GM12878 (cell line): ENCODE data around the gene VCAN. TPM values are rescaled to one million over a fixed set of nuclear protein-coding genes. Genes with fewer than 3 reads are reported as not detected.

ENCODE experiments used
- ATAC-seq: fragments of 200-7000 bp; cut with Tn5 transposase; 3 replicates; pipeline ENCODE4 v1.9.1; 2020; ENCODE audit warnings: mild to moderate bottlenecking, moderate library complexity
- BruUV-seq: library from RNA; stranded (reverse); fragments of 400-500 nt; replicated peaks from 2 replicates; lab custom pipeline; 2021; lab: Mats Ljungman, UMichigan
- CTCF ChIA-PET: fragments of 300-600 bp; sonication (Branson Sonifier 250); formaldehyde crosslinking; extraction: SDS; loops from one replicate; lab custom pipeline; 2021; ENCODE audit warnings: inconsistent platforms; lab: Yijun Ruan, JAX
- POLR2A ChIA-PET: fragments of 350-600 bp; formaldehyde crosslinking; extraction: SDS; loops from one replicate; lab custom pipeline; 2021; ENCODE audit warnings: inconsistent platforms; lab: Charles Lee
- RAD21 ChIA-PET: fragments of 300-600 bp; sonication (Branson Sonifier 250); formaldehyde crosslinking; loops from one replicate; lab custom pipeline; 2023; ENCODE audit warnings: antibody characterized with exemption; ENCODE audit not compliant: unreplicated experiment; lab: Charles Lee
- SMC1A ChIA-PET: fragments of 300-600 bp; sonication (Branson Sonifier 250); formaldehyde crosslinking; loops from one replicate; lab custom pipeline; 2023; ENCODE audit not compliant: unreplicated experiment, uncharacterized antibody; lab: Charles Lee
- DNase-seq: peaks from one replicate; pipeline ENCODE4 v3.0.0-alpha.2; 2011; ENCODE audit warnings: low read depth, low spot score
- FAIRE-seq: peaks from 3 replicates; lab custom pipeline; 2011; peaks lifted over from hg19 to GRCh38; lab: Jason Lieb, UNC
- H2AFZ ChIP-seq: 2 replicates; pipeline ENCODE4 v1.6.0; 2011; ENCODE audit warnings: low read depth, low read length, control low read depth; ENCODE audit not compliant: control insufficient read depth
- H3K27ac ChIP-seq: 2 replicates; pipeline ENCODE4 v1.5.1; 2011; ENCODE audit warnings: control low read depth; ENCODE audit not compliant: control insufficient read depth, insufficient read depth
- H3K27me3 ChIP-seq, 2 experiments: replicated peaks in 1 of 2; 2 replicates each; pipeline versions ENCODE4 v1.6.0 to v1.6.1; 2011; ENCODE audit warnings: low read length in 1 of 2; ENCODE audit not compliant: control insufficient read depth in 2 of 2, insufficient read depth in 2 of 2
- H3K36me3 ChIP-seq, 2 experiments: 2 replicates each; pipeline ENCODE4 v1.5.1; 2011; ENCODE audit warnings: low read length in 1 of 2; ENCODE audit not compliant: control insufficient read depth in 2 of 2, insufficient read depth in 2 of 2
- H3K4me1 ChIP-seq: 2 replicates; pipeline ENCODE4 v1.6.1; 2011; ENCODE audit warnings: mild to moderate bottlenecking, low read length, moderate library complexity, mixed read lengths; ENCODE audit not compliant: control insufficient read depth, insufficient read depth
- H3K4me2 ChIP-seq: 2 replicates; pipeline ENCODE4 v1.6.0; 2011; ENCODE audit warnings: control low read depth; ENCODE audit not compliant: control insufficient read depth, insufficient read depth
- H3K4me3 ChIP-seq: fragments of 200-600 bp; sonication (generic); 2 replicates; pipeline ENCODE4 v1.5.1; 2016
- H3K79me2 ChIP-seq: 2 replicates; pipeline ENCODE4 v1.6.0; 2011; ENCODE audit warnings: low read length; ENCODE audit not compliant: control insufficient read depth, insufficient read depth
- H3K9ac ChIP-seq: 2 replicates; pipeline ENCODE4 v1.8.0; 2011; ENCODE audit warnings: low read length, control low read depth, mixed read lengths; ENCODE audit not compliant: control insufficient read depth, insufficient read depth
- H3K9me3 ChIP-seq: replicated peaks from 3 replicates; pipeline ENCODE4 v1.5.1; 2011; ENCODE audit warnings: mild to moderate bottlenecking, low read length; ENCODE audit not compliant: control insufficient read depth, insufficient read depth
- H4K20me1 ChIP-seq: 2 replicates; pipeline ENCODE4 v1.6.0; 2011; ENCODE audit not compliant: control insufficient read depth, insufficient read depth
- BRCA1 ChIP-seq: IDR thresholded peaks from 2 replicates; pipeline ENCODE4 v1.6.1; 2011; ENCODE audit warnings: low read depth, low read length, improper control_type of control experiment
- CHD2 ChIP-seq: IDR thresholded peaks from 2 replicates; pipeline ENCODE4 v1.6.1; 2011; ENCODE audit warnings: low read depth, low read length, improper control_type of control experiment, borderline replicate concordance
- FOS ChIP-seq: IDR thresholded peaks from 3 replicates; pipeline ENCODE4 v1.6.1; 2011; ENCODE audit warnings: borderline replicate concordance; ENCODE audit not compliant: insufficient read length; ENCODE audit errors: extremely low read depth
- JUNB ChIP-seq: IDR thresholded peaks from 2 replicates; pipeline ENCODE4 v1.6.1; 2016; ENCODE audit warnings: antibody characterized with exemption, mild to moderate bottlenecking
- MXI1 ChIP-seq: fragments of 150-350 bp; IDR thresholded peaks from 2 replicates; pipeline ENCODE4 v1.6.1; 2011; ENCODE audit warnings: low read depth, mild to moderate bottlenecking, inconsistent platforms, low read length, improper control_type of control experiment
- RB1 ChIP-seq: fragments of 450-650 bp; formaldehyde crosslinking; IDR thresholded peaks from 2 replicates; pipeline ENCODE4 v1.6.1; 2017; ENCODE audit warnings: mild to moderate bottlenecking, borderline replicate concordance
- RCOR1 ChIP-seq: conservative IDR thresholded peaks from 2 replicates; pipeline ENCODE4 v1.6.1; 2012; ENCODE audit warnings: low read depth, low read length, improper control_type of control experiment
- SIN3A ChIP-seq: IDR thresholded peaks from 2 replicates; pipeline ENCODE4 v1.6.1; 2012; ENCODE audit warnings: low read depth, low read length, improper control_type of control experiment
- SMAD1 ChIP-seq: fragments of 450-650 bp; IDR thresholded peaks from 2 replicates; pipeline ENCODE4 v1.6.1; 2018; ENCODE audit warnings: mild to moderate bottlenecking, low read depth; ENCODE audit not compliant: partially characterized antibody
- SMAD5 ChIP-seq: IDR thresholded peaks from 2 replicates; pipeline ENCODE4 v1.6.1; 2016; ENCODE audit warnings: antibody characterized with exemption, low read depth
- YBX1 ChIP-seq: fragments of 450-650 bp; IDR thresholded peaks from 2 replicates; pipeline ENCODE4 v1.6.1; 2016; ENCODE audit warnings: antibody characterized with exemption
- YY1 ChIP-seq: IDR thresholded peaks from 2 replicates; pipeline ENCODE4 v1.6.1; 2011; ENCODE audit warnings: low read depth, mild to moderate bottlenecking, low read length
- WGBS: methylation state at CpG from one replicate; pipeline ENCODE4 v1.1.6; 2016; ENCODE audit warnings: low lambda C conversion rate; ENCODE audit not compliant: insufficient replicate concordance, insufficient coverage; ENCODE audit errors: missing lambda C conversion rate; 5-methylcytosine and 5-hydroxymethylcytosine counted together
- in situ Hi-C: fragments of 300-500 bp; cut with MboI; formaldehyde crosslinking; loops from 9 replicates; pipeline ENCODE4 v1.14.3; 2018; ENCODE audit warnings: mixed read lengths
- intact Hi-C: fragments of 100-400 bp; cut with micrococcal nuclease; formaldehyde crosslinking; loops from one replicate; pipeline ENCODE4 v1.14.2; 2022; ENCODE audit not compliant: unreplicated experiment
- polyA plus RNA-seq, 11 experiments: library from polyadenylated mRNA; depleted of rRNA in 4 of 11; unstranded in 6 of 11; stranded (reverse) in 5 of 11; fragments of >200 nt; fragmentation: Nextera tagmentation in 4 of 11; fragmentation: Illumina TruSeq in 1 of 11; extraction: Ambion mirVana in 4 of 11; extraction: Trizol in 1 of 11; gene quantifications; 1 replicate in 1 of 11; 2 replicates in 10 of 11; pipeline versions ENCODE4 v1.2.1 to v1.2.3, GENCODE V29; 2011 to 2016; ENCODE audit warnings: inconsistent platforms in 2 of 11, missing spikeins in 2 of 11, low read depth in 1 of 11
- total RNA-seq, 4 experiments: library from RNA; depleted of rRNA in 3 of 4; stranded (reverse); fragments of >200 nt in 3 of 4; fragmentation: Illumina TruSeq in 1 of 4; extraction: Trizol in 1 of 4; gene quantifications; 2 replicates each; pipeline versions ENCODE4 v1.2.1 to v1.2.3, GENCODE V29; 2013 to 2021

Gene VCAN
- total and polyA plus RNA-seq, 10 of the 15 experiments (the other 5 are each of a cell fraction or from before 2014, with no cell fraction given), result 1.2 to 15.2 (median 4.5) TPM

- TF ChIP-seq YBX1 (no peak), SMAD5 (no peak), FOS (no peak), BRCA1 (no peak), RB1 (no peak)
These were observed 46.9 kb downstream of the VCAN start (continued) for GRCh38 chr5:83518319-83519061.

- H3K36me3 ChIP-seq, result no peaks in the 10 kb centered on the region
- no peaks in the 10 kb centered on the region for H3K79me2 ChIP-seq
- H2AFZ ChIP-seq, result no peak overlapping the region
- POLR2A ChIA-PET, result no interaction called here
- no peak overlapping the region for H3K4me2 ChIP-seq
- WGBS, result 40% methylated on average over 2 of the region's 2 CpGs
- no TSS peak for BruUV-seq
- TF ChIP-seq SIN3A, result no peak
- no peak for TF ChIP-seq JUNB
- no peak for TF ChIP-seq YY1
- no peak for TF ChIP-seq SMAD1
- TF ChIP-seq MXI1, result no peak
- no peak for TF ChIP-seq RCOR1
- TF ChIP-seq CHD2, result no peak
- TF ChIP-seq, all 136 proteins: peak for 0
- CTCF ChIA-PET, result interaction anchor here (1.1 kb wide), 1 partner anchor 58 kb away, joined by 4 read pairs; no protein-coding TSS in a partner anchor
- Histone ChIP-seq H3K4me1 (no peaks in the 10 kb centered on the region), H3K9me3 (no peaks in the 10 kb centered on the region), H3K4me3 (no peak overlapping the region), H3K27me3 (0 out of 4 replicates have a peak, but pooled peaks cover 0 to 2% of the 10 kb centered on the region in 2 experiments), H4K20me1 (no peaks in the 10 kb centered on the region), H3K9ac (no peak overlapping the region), H3K27ac (no peak overlapping the region)
- in situ Hi-C loops (no loop called here), intact Hi-C loops (no loop called here)
- no peak for ATAC-seq
- DNase-seq, result no peak
- FAIRE-seq, result no peak
- RAD21 ChIA-PET, result no interaction called here
- SMC1A ChIA-PET, result interaction anchor here (0.7 kb wide), 1 partner anchor 1349 kb away, joined by 3 read pairs; no protein-coding TSS in a partner anchor
These were observed 50.9 kb downstream of the VCAN start for GRCh38 chr5:83522446-83522845.
